HepG2 (cell line): Measurements from ENCODE around the gene SGPP1. TPM values are rescaled to one million over a fixed set of nuclear protein-coding genes. Genes with fewer than 3 reads are reported as not detected.

ENCODE experiments used
- ATAC-seq: fragments of 200-7000 bp; cut with Tn5 transposase; 3 replicates; pipeline ENCODE4 v1.9.1; 2020; ENCODE audit warnings: mild to moderate bottlenecking, moderate library complexity
- BruUV-seq: library from RNA; stranded (reverse); fragments of 400-500 nt; replicated peaks from 2 replicates; lab custom pipeline; 2021; lab: Mats Ljungman, UMichigan
- CTCF ChIA-PET: fragments of 300-600 bp; formaldehyde crosslinking; extraction: SDS; loops from one replicate; lab custom pipeline; 2021; ENCODE audit warnings: low total read pairs, inconsistent platforms, low intra/inter-chr PET ratio; lab: Yijun Ruan, JAX
- POLR2A ChIA-PET: fragments of 350-600 bp; sonication (Branson Sonifier 250); formaldehyde crosslinking; loops from one replicate; lab custom pipeline; 2020; ENCODE audit warnings: antibody characterized with exemption, inconsistent platforms; lab: Yijun Ruan, JAX
- DNase-seq: peaks from one replicate; pipeline ENCODE4 v3.0.0-alpha.2; 2015; ENCODE audit warnings: low spot score
- FAIRE-seq: peaks from 3 replicates; lab custom pipeline; 2011; peaks lifted over from hg19 to GRCh38; lab: Jason Lieb, UNC
- H2AFZ ChIP-seq: one replicate; pipeline ENCODE4 v1.6.1; 2011; ENCODE audit warnings: low read length, inconsistent platforms
- H3K27ac ChIP-seq: fragments of 300-600 bp; 3 replicates; pipeline ENCODE4 v1.8.0; 2011; ENCODE audit warnings: mixed run types, mild to moderate bottlenecking, mixed read lengths, low read length, inconsistent platforms; ENCODE audit not compliant: insufficient read depth; ENCODE audit errors: extremely low read length
- H3K27me3 ChIP-seq, 2 experiments: fragments of 200-600 bp in 1 of 2; 2 replicates in 1 of 2; 3 replicates in 1 of 2; pipeline versions ENCODE4 v1.6.0 to v1.8.0; 2011; ENCODE audit warnings: low read length in 2 of 2, mild to moderate bottlenecking in 2 of 2, moderate library complexity in 2 of 2, inconsistent platforms in 1 of 2; ENCODE audit not compliant: insufficient read depth in 2 of 2, control insufficient read depth in 1 of 2
- H3K36me3 ChIP-seq, 2 experiments: fragments of 200-600 bp in 1 of 2; replicated peaks in 1 of 2; 2 replicates in 1 of 2; 3 replicates in 1 of 2; pipeline versions ENCODE4 v1.5.1 to v1.8.0; 2011; ENCODE audit warnings: low read length in 2 of 2, inconsistent platforms in 1 of 2; ENCODE audit not compliant: insufficient read depth in 2 of 2, control insufficient read depth in 1 of 2
- H3K4me1 ChIP-seq: 2 replicates; pipeline ENCODE4 v1.5.1; 2012; ENCODE audit warnings: low read length, inconsistent platforms; ENCODE audit not compliant: insufficient read depth
- H3K4me2 ChIP-seq: 2 replicates; pipeline ENCODE4 v1.6.0; 2011; ENCODE audit warnings: low read depth, low read length, inconsistent platforms
- H3K4me3 ChIP-seq, 3 experiments: fragments of 200-600 bp in 1 of 3; sonication (generic), shearing (Covaris generic) in 1 of 3; replicated peaks in 1 of 3; 2 replicates each; pipeline ENCODE4 v1.5.1; 2011 to 2016; ENCODE audit warnings: low read length in 3 of 3, inconsistent platforms in 2 of 3, low read depth in 2 of 3, mild to moderate bottlenecking in 2 of 3, control low read depth in 1 of 3, mixed read lengths in 1 of 3; ENCODE audit not compliant: insufficient read depth in 1 of 3
- H3K79me2 ChIP-seq: one replicate; pipeline ENCODE4 v1.6.1; 2011; ENCODE audit warnings: low read length, inconsistent platforms; ENCODE audit not compliant: insufficient read depth
- H3K9ac ChIP-seq: 2 replicates; pipeline ENCODE4 v1.6.0; 2011; ENCODE audit warnings: mild to moderate bottlenecking, low read depth, low read length, inconsistent platforms; ENCODE audit not compliant: insufficient read depth
- H3K9me3 ChIP-seq: 2 replicates; pipeline ENCODE4 v1.5.1; 2012; ENCODE audit warnings: mild to moderate bottlenecking, low read length
- H4K20me1 ChIP-seq: 2 replicates; pipeline ENCODE4 v1.6.0; 2011; ENCODE audit warnings: inconsistent platforms, mild to moderate bottlenecking, low read length, moderate library complexity; ENCODE audit not compliant: insufficient read depth
- CREM ChIP-seq, 2 experiments: sonication (generic) in 1 of 2; formaldehyde crosslinking in 1 of 2; IDR thresholded peaks; 2 replicates each; pipeline versions ENCODE4 v1.4.0 to v1.6.1; 2016 to 2020; ENCODE audit warnings: antibody characterized with exemption in 1 of 2, mild to moderate bottlenecking in 1 of 2, missing genetic modification reagents in 1 of 2
- EP300 ChIP-seq, 3 experiments: sonication (generic) in 1 of 3; formaldehyde crosslinking in 1 of 3; IDR thresholded peaks; 2 replicates each; pipeline versions ENCODE4 v1.5.1 to v1.6.1; 2011 to 2020; ENCODE audit warnings: low read depth in 2 of 3, low read length in 2 of 3, borderline replicate concordance in 1 of 3, improper control_type of control experiment in 1 of 3, mild to moderate bottlenecking in 1 of 3, missing genetic modification reagents in 1 of 3, moderate library complexity in 1 of 3
- FOXA1 ChIP-seq, 2 experiments: fragments of 450-650 bp in 1 of 2; sonication (generic) in 1 of 2; formaldehyde crosslinking in 1 of 2; IDR thresholded peaks; 2 replicates each; pipeline versions ENCODE4 v1.4.0 to v1.6.1; 2016 to 2020; ENCODE audit warnings: missing genetic modification reagents in 1 of 2
- FOXA3 ChIP-seq: IDR thresholded peaks from 2 replicates; pipeline ENCODE4 v1.6.1; 2016; ENCODE audit warnings: missing genetic modification reagents, missing compliant biosample characterization
- GATAD1 ChIP-seq: IDR thresholded peaks from 2 replicates; pipeline ENCODE4 v1.6.1; 2016; ENCODE audit warnings: missing genetic modification reagents, missing compliant biosample characterization
- GATAD2A ChIP-seq: IDR thresholded peaks from 2 replicates; pipeline ENCODE4 v1.6.1; 2016
- HCFC1 ChIP-seq: fragments of 150-350 bp; IDR thresholded peaks from 2 replicates; pipeline ENCODE4 v1.6.1; 2014; ENCODE audit warnings: low read depth, low read length
- HNF1A ChIP-seq, 2 experiments: sonication (generic) in 1 of 2; formaldehyde crosslinking in 1 of 2; IDR thresholded peaks; 2 replicates each; pipeline versions ENCODE4 v1.4.0 to v1.6.1; 2016 to 2020; ENCODE audit warnings: borderline replicate concordance in 1 of 2, low read depth in 1 of 2, mild to moderate bottlenecking in 1 of 2, missing genetic modification reagents in 1 of 2
- ISL2 ChIP-seq: sonication (generic); formaldehyde crosslinking; IDR thresholded peaks from 2 replicates; pipeline ENCODE4 v1.5.0; 2020; ENCODE audit warnings: missing genetic modification reagents
- KLF11 ChIP-seq: IDR thresholded peaks from 2 replicates; pipeline ENCODE4 v1.6.1; 2016; ENCODE audit warnings: missing compliant biosample characterization
- TAF1 ChIP-seq: sonication (generic); formaldehyde crosslinking; IDR thresholded peaks from 2 replicates; pipeline ENCODE4 v1.4.0; 2020; ENCODE audit warnings: missing genetic modification reagents
- TOPORS ChIP-seq: sonication (generic); formaldehyde crosslinking; IDR thresholded peaks from 2 replicates; pipeline ENCODE4 v1.8.0; 2023; ENCODE audit warnings: mild to moderate bottlenecking, missing genetic modification reagents
- WIZ ChIP-seq: sonication (generic); formaldehyde crosslinking; IDR thresholded peaks from 2 replicates; pipeline ENCODE4 v1.5.1; 2020; ENCODE audit warnings: mild to moderate bottlenecking, missing genetic modification reagents
- ZNF496 ChIP-seq: sonication (generic); formaldehyde crosslinking; IDR thresholded peaks from 2 replicates; pipeline ENCODE4 v1.8.1; 2023; ENCODE audit warnings: mild to moderate bottlenecking, moderate library complexity, missing genetic modification reagents; ENCODE audit not compliant: insufficient replicate concordance
- ZNF570 ChIP-seq: sonication (generic); formaldehyde crosslinking; IDR thresholded peaks from 2 replicates; pipeline ENCODE4 v1.4.0; 2020; ENCODE audit warnings: mild to moderate bottlenecking, missing genetic modification reagents, borderline replicate concordance
- WGBS: methylation state at CpG from one replicate; pipeline ENCODE4 v1.1.6; 2017; ENCODE audit warnings: low lambda C conversion rate; 5-methylcytosine and 5-hydroxymethylcytosine counted together
- in situ Hi-C: cut with HindIII; loops from 2 replicates; pipeline ENCODE4 v1.10.0; 2017; ENCODE audit warnings: low pct_unique_long_range_greater_than_20kb; ENCODE audit not compliant: extremely low pct_ligation_motif_present
- intact Hi-C: fragments of 100-400 bp; cut with micrococcal nuclease; formaldehyde crosslinking; loops from one replicate; pipeline ENCODE4 v1.10.0; 2022; ENCODE audit not compliant: unreplicated experiment
- polyA plus RNA-seq, 8 experiments: library from polyadenylated mRNA; depleted of rRNA in 3 of 8; stranded (reverse) in 7 of 8; unstranded in 1 of 8; fragments of >200 nt; fragmentation: Illumina TruSeq in 4 of 8; extraction: Trizol in 4 of 8; gene quantifications; 2 replicates each; pipeline versions ENCODE4 v1.2.1 to v1.2.3, GENCODE V29; 2011 to 2016; ENCODE audit warnings: low read depth in 4 of 8, missing spikeins in 1 of 8, mixed read lengths in 1 of 8; ENCODE audit not compliant: insufficient read depth in 1 of 8
- total RNA-seq, 5 experiments: library from RNA; depleted of rRNA; stranded (reverse); fragments of >200 nt; fragmentation: Illumina TruSeq; extraction: Trizol; gene quantifications; 2 replicates each; pipeline ENCODE4 v1.2.3, GENCODE V29; 2016; ENCODE audit warnings: low read depth in 1 of 5
- TF ChIP-seq, protein P1 (sequence below): IDR thresholded peaks from 2 replicates; pipeline ENCODE4 v1.4.0; 2020; ENCODE audit warnings: mild to moderate bottlenecking, missing genetic modification reagents

SGPP1 gene
- total and polyA plus RNA-seq, 2 of the 13 experiments (the other 11 are each of a cell fraction or from before 2014, with no cell fraction given), result 6.4 to 6.8 TPM

DNA sequence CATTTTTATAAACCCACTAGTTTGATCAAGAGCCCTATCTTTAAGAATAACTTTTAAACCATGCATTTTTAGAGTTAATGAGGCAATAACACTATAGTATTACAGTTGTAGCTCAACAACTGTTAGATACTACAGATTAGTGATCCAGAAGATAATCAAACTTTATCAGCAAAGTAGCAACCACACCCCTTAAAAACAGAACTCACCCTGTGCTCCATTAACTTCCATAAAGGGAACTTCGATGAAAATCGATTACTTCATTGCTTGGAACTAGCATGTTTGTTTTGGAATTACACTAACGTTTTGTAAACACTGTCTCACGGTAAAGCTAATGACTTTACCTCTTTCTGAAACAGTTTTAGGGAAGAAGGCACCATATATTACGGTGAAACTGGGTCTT lies 1.4 kb downstream of the SGPP1 start:
- intact Hi-C loops, result loop anchor here (5.0 kb wide), 4 partner anchors 36 to 339 kb away; partner anchors contain the start of genes PPP2R5E and WDR89
- BruUV-seq, result TSS peak; percentile 71
- no peaks in the 10 kb centered on the region for H3K36me3 ChIP-seq
- H3K9ac ChIP-seq, result peak overlapping the region; percentile 87
- FAIRE-seq, result peak; percentile 54
- peaks cover 43% of the 10 kb centered on the region for H3K4me1 ChIP-seq
- peak overlapping the region; percentile 70 to 92 (median 90) for H3K4me3 ChIP-seq
- H3K27me3 ChIP-seq, result no peaks in the 10 kb centered on the region
- in situ Hi-C loops, result no loop called here
- H3K4me2 ChIP-seq, result peak overlapping the region; percentile 83
- DNase-seq, result peak; percentile 17
- ChIA-PET POLR2A (interaction anchor here (1.0 kb wide), 1 partner anchor 183 kb away, joined by 5 read pairs; the partner anchor contains the start of gene PPP2R5E), CTCF (no interaction called here)
- 0% methylated on average over 5 of the region's 5 CpGs for WGBS
- no peak overlapping the region for H2AFZ ChIP-seq
- H3K9me3 ChIP-seq, result no peaks in the 10 kb centered on the region
- peaks cover 27% of the 10 kb centered on the region for H3K79me2 ChIP-seq
- no peak for ATAC-seq
- H3K27ac ChIP-seq, result peak overlapping the region; percentile 60
- H4K20me1 ChIP-seq, result peaks cover 13% of the 10 kb centered on the region
- TF ChIP-seq HCFC1, result no peak
- TF ChIP-seq ZNF570 (CRISPR knock-in tag), result no peak
- TF ChIP-seq KLF11 (CRISPR knock-in tag), result 0 out of 2 replicates have a peak, but pooled peaks have one; percentile 46
- TF ChIP-seq TAF1 (CRISPR knock-in tag), result no peak
- no peak for TF ChIP-seq WIZ (CRISPR knock-in tag)
- TF ChIP-seq FOXA1 (IDR thresholded peaks at IDR 0.05), result 0 out of 2 replicates have a peak, but pooled peaks have one; percentile 13
- peak; percentile 78 for TF ChIP-seq FOXA1 (CRISPR knock-in tag; IDR thresholded peaks at IDR 0.05)
- TF ChIP-seq, protein P1, sequence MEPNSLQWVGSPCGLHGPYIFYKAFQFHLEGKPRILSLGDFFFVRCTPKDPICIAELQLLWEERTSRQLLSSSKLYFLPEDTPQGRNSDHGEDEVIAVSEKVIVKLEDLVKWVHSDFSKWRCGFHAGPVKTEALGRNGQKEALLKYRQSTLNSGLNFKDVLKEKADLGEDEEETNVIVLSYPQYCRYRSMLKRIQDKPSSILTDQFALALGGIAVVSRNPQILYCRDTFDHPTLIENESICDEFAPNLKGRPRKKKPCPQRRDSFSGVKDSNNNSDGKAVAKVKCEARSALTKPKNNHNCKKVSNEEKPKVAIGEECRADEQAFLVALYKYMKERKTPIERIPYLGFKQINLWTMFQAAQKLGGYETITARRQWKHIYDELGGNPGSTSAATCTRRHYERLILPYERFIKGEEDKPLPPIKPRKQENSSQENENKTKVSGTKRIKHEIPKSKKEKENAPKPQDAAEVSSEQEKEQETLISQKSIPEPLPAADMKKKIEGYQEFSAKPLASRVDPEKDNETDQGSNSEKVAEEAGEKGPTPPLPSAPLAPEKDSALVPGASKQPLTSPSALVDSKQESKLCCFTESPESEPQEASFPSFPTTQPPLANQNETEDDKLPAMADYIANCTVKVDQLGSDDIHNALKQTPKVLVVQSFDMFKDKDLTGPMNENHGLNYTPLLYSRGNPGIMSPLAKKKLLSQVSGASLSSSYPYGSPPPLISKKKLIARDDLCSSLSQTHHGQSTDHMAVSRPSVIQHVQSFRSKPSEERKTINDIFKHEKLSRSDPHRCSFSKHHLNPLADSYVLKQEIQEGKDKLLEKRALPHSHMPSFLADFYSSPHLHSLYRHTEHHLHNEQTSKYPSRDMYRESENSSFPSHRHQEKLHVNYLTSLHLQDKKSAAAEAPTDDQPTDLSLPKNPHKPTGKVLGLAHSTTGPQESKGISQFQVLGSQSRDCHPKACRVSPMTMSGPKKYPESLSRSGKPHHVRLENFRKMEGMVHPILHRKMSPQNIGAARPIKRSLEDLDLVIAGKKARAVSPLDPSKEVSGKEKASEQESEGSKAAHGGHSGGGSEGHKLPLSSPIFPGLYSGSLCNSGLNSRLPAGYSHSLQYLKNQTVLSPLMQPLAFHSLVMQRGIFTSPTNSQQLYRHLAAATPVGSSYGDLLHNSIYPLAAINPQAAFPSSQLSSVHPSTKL (CRISPR knock-in tag), result peak; percentile 74
- TF ChIP-seq TOPORS (CRISPR knock-in tag), result no peak
- TF ChIP-seq GATAD1 (CRISPR knock-in tag), result no peak
- peak; percentile 74 for TF ChIP-seq GATAD2A (CRISPR knock-in tag)
- 0 out of 2 replicates have a peak, but pooled peaks have one; percentile 25 for TF ChIP-seq ISL2 (CRISPR knock-in tag)
- TF ChIP-seq EP300 (IDR thresholded peaks at IDR 0.05; ENCODE audit: low read depth in 2 of 2, low read length in 2 of 2), result peak in 1 of 2 experiments; percentile 34; a peak in 1 of 4 replicates
- no peak for TF ChIP-seq EP300 (CRISPR knock-in tag; IDR thresholded peaks at IDR 0.05; ENCODE audit: borderline replicate concordance)
- peak; percentile 19; the same call in 1 of the 2 replicates for TF ChIP-seq CREM (IDR thresholded peaks at IDR 0.05)
- TF ChIP-seq CREM (CRISPR knock-in tag; IDR thresholded peaks at IDR 0.05), result no peak
- TF ChIP-seq HNF1A (IDR thresholded peaks at IDR 0.05; ENCODE audit: low read depth), result peak; percentile 26; the same call in 1 of the 2 replicates
- TF ChIP-seq HNF1A (CRISPR knock-in tag; IDR thresholded peaks at IDR 0.05; ENCODE audit: borderline replicate concordance), result no peak
- peak; percentile 94 for TF ChIP-seq FOXA3 (CRISPR knock-in tag)
- TF ChIP-seq ZNF496, result no peak
